Thoracic aorta (tissue), 2 donors: Measurements from ENCODE around the gene ZNF544. TPM values are rescaled to one million over a fixed set of nuclear protein-coding genes. Genes with fewer than 3 reads are reported as not detected.

Experiments used
- ATAC-seq: fragments of 150-250 bp; one replicate; pipeline ENCODE4 v1.8.0; 2017; ENCODE audit warnings: low read depth; ENCODE audit not compliant: insufficient number of reproducible peaks, low FRiP score
- DNase-seq: peaks from one replicate; pipeline ENCODE4 v3.0.0-alpha.2; 2020; ENCODE audit warnings: low spot score
- H3K27ac ChIP-seq, 2 donors: fragments of 200-600 bp; sonication (generic); 1 replicate in 1 of 2; 2 replicates in 1 of 2; pipeline ENCODE4 v1.5.1; 2016; ENCODE audit warnings: mild to moderate bottlenecking in 2 of 2, moderate library complexity in 2 of 2
- H3K27me3 ChIP-seq: fragments of 200-600 bp; sonication (generic); replicated peaks from 2 replicates; pipeline ENCODE4 v1.6.0; 2016; ENCODE audit warnings: mild to moderate bottlenecking; ENCODE audit not compliant: insufficient read depth
- H3K36me3 ChIP-seq: fragments of 200-600 bp; sonication (generic); one replicate; pipeline ENCODE4 v1.5.1; 2016
- H3K4me1 ChIP-seq, 2 donors: fragments of 200-600 bp; sonication (generic); 1 replicate in 1 of 2; 2 replicates in 1 of 2; pipeline versions ENCODE4 v1.5.1 to v1.6.0; 2016; ENCODE audit warnings: low read depth in 2 of 2, mild to moderate bottlenecking in 1 of 2; ENCODE audit not compliant: control insufficient read depth in 1 of 2
- H3K4me3 ChIP-seq: fragments of 200-600 bp; sonication (generic); 2 replicates; pipeline ENCODE4 v1.5.1; 2016; ENCODE audit warnings: mild to moderate bottlenecking
- H3K9me3 ChIP-seq: fragments of 200-600 bp; sonication (generic); 2 replicates; pipeline ENCODE4 v1.5.1; 2016
- total RNA-seq, 2 donors: library from RNA; depleted of rRNA; stranded (reverse); fragments of >200 nt; gene quantifications; one replicate each; pipeline versions ENCODE4 v1.1.0 to v1.2.3, GENCODE V29; 2016
- TF ChIP-seq, protein P1 (sequence below): fragments of 200-600 bp; sonication (generic); IDR thresholded peaks from one replicate; pipeline ENCODE4 v1.5.1; 2019; ENCODE audit warnings: antibody characterized with exemption

Gene ZNF544
- total RNA-seq, 2 donors from 2014 or later, result 23.8 to 25.6 TPM

DNA sequence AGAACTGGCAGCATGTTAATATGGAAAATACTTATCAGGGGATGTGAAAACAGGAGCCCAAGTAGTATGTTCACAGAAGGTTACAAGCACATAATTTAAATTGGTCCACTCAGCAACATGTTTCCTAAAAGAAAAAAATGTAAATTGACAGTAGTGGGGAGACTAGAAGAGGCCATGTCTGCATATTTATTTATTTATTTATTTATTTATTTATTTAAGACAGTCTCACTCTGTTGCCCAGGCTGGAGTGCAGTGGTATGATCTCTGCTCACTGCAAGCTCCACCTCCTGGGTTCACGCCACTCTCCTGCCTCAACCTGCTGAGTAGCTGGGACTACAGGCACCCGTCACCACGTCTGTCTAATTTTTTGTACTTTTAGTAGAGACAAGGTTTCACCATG is 36.4 kb downstream of the ZNF544 start:
- no peak overlapping the region for H3K4me3 ChIP-seq
- DNase-seq, result no peak
- TF ChIP-seq, protein P1, sequence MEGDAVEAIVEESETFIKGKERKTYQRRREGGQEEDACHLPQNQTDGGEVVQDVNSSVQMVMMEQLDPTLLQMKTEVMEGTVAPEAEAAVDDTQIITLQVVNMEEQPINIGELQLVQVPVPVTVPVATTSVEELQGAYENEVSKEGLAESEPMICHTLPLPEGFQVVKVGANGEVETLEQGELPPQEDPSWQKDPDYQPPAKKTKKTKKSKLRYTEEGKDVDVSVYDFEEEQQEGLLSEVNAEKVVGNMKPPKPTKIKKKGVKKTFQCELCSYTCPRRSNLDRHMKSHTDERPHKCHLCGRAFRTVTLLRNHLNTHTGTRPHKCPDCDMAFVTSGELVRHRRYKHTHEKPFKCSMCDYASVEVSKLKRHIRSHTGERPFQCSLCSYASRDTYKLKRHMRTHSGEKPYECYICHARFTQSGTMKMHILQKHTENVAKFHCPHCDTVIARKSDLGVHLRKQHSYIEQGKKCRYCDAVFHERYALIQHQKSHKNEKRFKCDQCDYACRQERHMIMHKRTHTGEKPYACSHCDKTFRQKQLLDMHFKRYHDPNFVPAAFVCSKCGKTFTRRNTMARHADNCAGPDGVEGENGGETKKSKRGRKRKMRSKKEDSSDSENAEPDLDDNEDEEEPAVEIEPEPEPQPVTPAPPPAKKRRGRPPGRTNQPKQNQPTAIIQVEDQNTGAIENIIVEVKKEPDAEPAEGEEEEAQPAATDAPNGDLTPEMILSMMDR, result no peak
- ATAC-seq, result no peak
- peaks cover 65% of the 10 kb centered on the region for H3K36me3 ChIP-seq
- no peak overlapping the region for H3K27ac ChIP-seq
- peaks cover 96% of the 10 kb centered on the region for H3K9me3 ChIP-seq
- no peaks in the 10 kb centered on the region for H3K27me3 ChIP-seq
- H3K4me1 ChIP-seq, result no peaks in the 10 kb centered on the region

- no peak for DNase-seq
- H3K36me3 ChIP-seq, result peaks cover 63% of the 10 kb centered on the region
- no peak overlapping the region for H3K4me3 ChIP-seq
- no peaks in the 10 kb centered on the region for H3K27me3 ChIP-seq
- no peaks in the 10 kb centered on the region for H3K4me1 ChIP-seq
- TF ChIP-seq, protein P1, result no peak
- H3K27ac ChIP-seq, result no peak overlapping the region
- H3K9me3 ChIP-seq, result peaks cover 95% of the 10 kb centered on the region
- ATAC-seq, result no peak
These were observed 39.6 kb downstream of the ZNF544 start for GRCh38 chr19:58268344-58268743.

DNA sequence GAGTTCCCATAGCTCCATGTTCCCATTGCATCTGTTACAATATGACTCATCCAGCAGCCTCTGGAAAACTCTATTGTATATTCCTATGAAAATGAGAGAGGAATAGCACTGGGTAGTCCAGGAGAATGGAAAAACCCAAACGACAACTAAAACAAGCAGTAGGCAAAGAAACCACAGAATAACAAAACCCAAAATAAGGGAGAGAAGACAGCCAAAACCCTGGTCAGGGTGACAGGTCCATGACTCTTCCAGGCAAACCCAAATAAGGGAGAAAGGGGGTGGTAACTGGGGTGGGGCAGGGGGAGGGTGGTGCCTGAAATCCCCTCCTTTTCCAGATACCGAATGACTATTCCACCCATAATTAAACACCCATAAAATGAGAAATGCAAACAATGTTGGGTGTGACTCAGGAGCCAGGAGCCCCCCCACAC is 46.1 kb downstream of the ZNF544 start:
- ATAC-seq (no peak), DNase-seq (no peak)
- TF ChIP-seq, protein P1, result no peak
- Histone ChIP-seq H3K36me3 (peaks cover 32% of the 10 kb centered on the region), H3K9me3 (peaks cover 52% of the 10 kb centered on the region), H3K27ac (no peak overlapping the region), H3K4me1 (peaks cover 4 to 10% of the 10 kb centered on the region in 2 donors), H3K4me3 (no peak overlapping the region), H3K27me3 (no peaks in the 10 kb centered on the region)

- H3K36me3 ChIP-seq, result peaks cover 27% of the 10 kb centered on the region
- TF ChIP-seq, protein P1, result no peak
- H3K9me3 ChIP-seq, result peaks cover 44% of the 10 kb centered on the region
- H3K4me1 ChIP-seq, result peaks cover 4 to 18% of the 10 kb centered on the region in 2 donors
- DNase-seq, result no peak
- ATAC-seq, result no peak
- H3K27me3 ChIP-seq, result no peaks in the 10 kb centered on the region
- no peak overlapping the region for H3K27ac ChIP-seq
- H3K4me3 ChIP-seq, result no peak overlapping the region
These were observed 46.9 kb downstream of the ZNF544 start for GRCh38 chr19:58275564-58275963.

DNA sequence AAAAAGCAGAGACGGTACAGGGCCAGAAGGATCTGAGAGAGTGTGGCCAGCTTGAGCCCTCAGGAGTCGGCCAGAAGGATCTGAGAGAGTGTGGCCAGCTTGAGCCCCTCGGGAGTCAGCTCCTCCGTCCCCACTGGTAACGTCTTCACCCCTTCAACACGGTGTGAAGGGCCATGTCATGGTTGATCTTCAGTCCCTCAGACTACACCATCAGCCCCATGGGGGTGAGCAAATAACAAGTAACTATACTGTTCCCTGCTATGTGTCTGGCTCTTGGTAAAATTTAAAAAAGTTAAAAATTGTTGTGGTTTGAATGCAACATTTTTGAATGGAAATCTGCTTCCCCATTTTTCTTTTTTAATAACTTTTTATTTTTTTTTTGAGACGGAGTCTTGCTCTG is 48.5 kb downstream of the ZNF544 start:
- H3K27me3 ChIP-seq, result no peaks in the 10 kb centered on the region
- DNase-seq (no peak), ATAC-seq (no peak)
- peaks cover 28% of the 10 kb centered on the region for H3K9me3 ChIP-seq
- H3K4me1 ChIP-seq, result peaks cover 4 to 18% of the 10 kb centered on the region in 2 donors
- peaks cover 13% of the 10 kb centered on the region for H3K36me3 ChIP-seq
- TF ChIP-seq, protein P1, result no peak
- H3K27ac ChIP-seq, result no peak overlapping the region
- no peak overlapping the region for H3K4me3 ChIP-seq
